A549 (cell line): ENCODE results near the gene FAM120A.

ENCODE experiments used
- CEBPB ChIP-seq, 2 experiments: fragments of >200 bp in 1 of 2; sonication (Bioruptor Twin) in 1 of 2; formaldehyde crosslinking in 1 of 2; IDR thresholded peaks; 2 replicates each; pipeline ENCODE4 v1.6.1; 2012 to 2016
- CTCF ChIP-seq: fragments of >200 bp; sonication (Bioruptor Twin); formaldehyde crosslinking; IDR thresholded peaks from 3 replicates; pipeline ENCODE4 v1.5.1; 2016
- ELK1 ChIP-seq: fragments of 150-350 bp; IDR thresholded peaks from 2 replicates; pipeline ENCODE4 v1.6.1; 2014; ENCODE audit warnings: low read depth, mild to moderate bottlenecking, low read length
- HMGXB4 ChIP-seq: fragments of 250-450 bp; sonication (Bioruptor Pico); IDR thresholded peaks from 2 replicates; pipeline ENCODE4 v1.5.0; 2021; ENCODE audit warnings: mild to moderate bottlenecking, moderate library complexity, borderline replicate concordance
- MAX ChIP-seq: IDR thresholded peaks from 2 replicates; pipeline ENCODE4 v1.6.1; 2012
- MAZ ChIP-seq: fragments of 150-350 bp; IDR thresholded peaks from 2 replicates; pipeline ENCODE4 v1.6.1; 2014; ENCODE audit warnings: antibody characterized with exemption, low read depth, low read length, borderline replicate concordance
- RAD21 ChIP-seq, 2 experiments: fragments of >200 bp in 1 of 2; sonication (Bioruptor Twin) in 1 of 2; formaldehyde crosslinking in 1 of 2; IDR thresholded peaks in 1 of 2; conservative IDR thresholded peaks in 1 of 2; 2 replicates in 1 of 2; 3 replicates in 1 of 2; pipeline ENCODE4 v1.6.1; 2012 to 2018; ENCODE audit warnings: inconsistent platforms in 1 of 2
- REST ChIP-seq: fragments of 200-600 bp; sonication (generic); IDR thresholded peaks from 2 replicates; pipeline ENCODE4 v1.6.1; 2016; ENCODE audit warnings: antibody characterized with exemption, mild to moderate bottlenecking, moderate library complexity
- SMC3 ChIP-seq: fragments of >200 bp; sonication (Bioruptor Twin); formaldehyde crosslinking; IDR thresholded peaks from 3 replicates; pipeline ENCODE4 v1.6.1; 2018; ENCODE audit warnings: inconsistent platforms

- TF ChIP-seq RAD21 (conservative IDR thresholded peaks at IDR 0.05 in 1 of 2, IDR thresholded peaks at IDR 0.05 in 1 of 2), result no peak
- no peak for TF ChIP-seq CTCF
- no peak for TF ChIP-seq MAZ
- TF ChIP-seq REST, result no peak
- TF ChIP-seq SMC3, result no peak
- no peak for TF ChIP-seq MAX
- no peak for TF ChIP-seq ELK1
- TF ChIP-seq HMGXB4 (CRISPR knock-in tag), result no peak
- TF ChIP-seq CEBPB (IDR thresholded peaks at IDR 0.05), result no peak
Observed at GRCh38 chr9:93560991-93561390, 109.5 kb downstream of the FAM120A start.
